Kidney glomerular epithelial cell (primary cell): ENCODE measurements around the gene PTCH1.

ENCODE experiments used
- DNase-seq: peaks from one replicate; lab custom pipeline; 2025; lab: John Stamatoyannopoulos, UW

The PTCH1 gene

GRCh38 chr9:95498641-95499040, 18.1 kb downstream of the PTCH1 start:
- DNase-seq: no peak

GRCh38 chr9:95497772-95498171, 19.0 kb downstream of the PTCH1 start:
- no peak for DNase-seq

DNA sequence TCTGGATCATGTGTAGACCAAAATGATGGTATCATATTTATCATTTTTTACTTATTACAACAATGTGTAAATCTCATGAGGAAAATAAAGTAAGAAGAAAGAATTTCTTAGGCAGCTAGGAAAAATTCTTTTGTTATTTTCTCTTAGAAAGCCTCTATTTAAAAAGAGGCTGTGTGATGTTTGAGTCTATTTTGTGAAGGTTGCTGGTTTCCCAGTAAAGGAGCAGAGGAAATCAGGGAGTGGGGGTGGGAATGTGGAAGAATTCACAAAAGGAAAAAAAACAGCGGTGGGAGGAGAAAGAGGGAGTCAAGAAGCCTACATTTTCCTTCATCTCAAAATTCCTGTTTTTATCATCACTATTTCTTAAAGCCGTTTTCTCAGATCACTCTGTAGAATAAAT, 20.1 kb downstream of the PTCH1 start:
- no peak for DNase-seq

DNA sequence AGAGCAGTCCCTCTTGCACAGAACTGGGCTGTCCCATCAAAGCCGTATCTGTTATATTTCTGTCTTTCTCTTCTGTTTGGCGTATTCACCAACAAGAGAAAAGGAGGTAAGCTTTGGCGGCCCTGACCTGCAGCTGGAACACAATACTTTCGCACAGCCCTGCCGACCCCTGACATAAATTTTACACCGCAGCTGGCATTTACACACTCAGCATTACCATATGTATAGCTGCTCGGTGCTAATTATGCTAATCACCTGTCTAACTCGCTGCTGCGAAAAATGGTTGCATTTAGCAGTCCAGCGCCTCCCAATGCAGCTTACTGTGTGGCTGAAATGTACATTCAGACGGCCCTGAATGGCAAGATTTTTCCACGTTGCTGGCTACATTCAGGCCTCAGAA, 20.8 kb downstream of the PTCH1 start:
- DNase-seq: no peak

- DNase-seq: no peak
These were observed 21.2 kb downstream of the PTCH1 start for GRCh38 chr9:95495529-95495928.

DNA sequence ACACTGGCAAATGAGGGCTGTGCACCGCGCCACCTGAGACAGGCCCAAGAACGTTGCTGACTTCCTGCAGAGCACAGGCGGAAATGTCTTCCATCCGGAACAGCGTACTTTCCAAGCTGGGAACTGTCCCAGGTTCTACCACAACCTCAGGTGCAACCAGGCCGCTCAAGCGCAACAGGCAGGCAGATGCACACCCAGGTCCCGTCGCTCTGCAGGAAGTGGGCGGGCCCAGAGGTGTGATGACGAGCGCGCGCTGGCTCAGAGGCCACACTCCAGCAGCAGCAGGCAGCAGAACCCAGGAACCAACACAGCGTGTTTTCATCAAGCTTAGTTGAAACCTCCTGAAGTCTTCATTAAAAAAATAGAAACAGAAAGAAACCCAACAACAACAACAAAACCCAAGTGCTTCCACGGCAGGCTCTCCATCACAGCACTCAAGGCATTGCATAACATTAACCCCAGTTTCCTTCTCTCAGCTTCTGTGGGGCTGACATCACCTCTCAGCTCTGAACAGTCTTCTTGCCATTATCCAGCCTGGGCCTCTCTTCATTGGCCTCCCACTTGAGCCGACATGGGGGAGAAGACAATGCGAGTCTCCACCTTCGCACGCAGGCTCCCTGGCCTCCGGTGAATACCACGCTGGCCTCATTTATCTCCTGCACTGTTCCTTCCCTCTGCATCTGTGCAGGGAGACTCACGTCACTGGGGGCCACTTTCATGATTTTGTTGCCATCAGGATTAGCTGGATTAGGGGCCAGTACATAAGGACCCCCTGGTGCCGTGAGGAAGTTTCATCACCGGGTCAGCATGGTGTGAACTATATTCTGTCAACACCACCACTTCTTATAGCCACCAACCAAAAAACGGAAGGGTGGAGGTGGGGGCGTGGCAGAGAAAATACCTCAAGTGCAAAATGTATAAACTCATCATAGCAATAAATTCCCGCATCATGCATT, 22.1 kb downstream of the PTCH1 start:
- peak; percentile 59 for DNase-seq

- no peak for DNase-seq
These were observed 22.8 kb downstream of the PTCH1 start for GRCh38 chr9:95494022-95494415.

- DNase-seq: no peak
These were observed 23.4 kb downstream of the PTCH1 start for GRCh38 chr9:95493402-95493801.

DNA sequence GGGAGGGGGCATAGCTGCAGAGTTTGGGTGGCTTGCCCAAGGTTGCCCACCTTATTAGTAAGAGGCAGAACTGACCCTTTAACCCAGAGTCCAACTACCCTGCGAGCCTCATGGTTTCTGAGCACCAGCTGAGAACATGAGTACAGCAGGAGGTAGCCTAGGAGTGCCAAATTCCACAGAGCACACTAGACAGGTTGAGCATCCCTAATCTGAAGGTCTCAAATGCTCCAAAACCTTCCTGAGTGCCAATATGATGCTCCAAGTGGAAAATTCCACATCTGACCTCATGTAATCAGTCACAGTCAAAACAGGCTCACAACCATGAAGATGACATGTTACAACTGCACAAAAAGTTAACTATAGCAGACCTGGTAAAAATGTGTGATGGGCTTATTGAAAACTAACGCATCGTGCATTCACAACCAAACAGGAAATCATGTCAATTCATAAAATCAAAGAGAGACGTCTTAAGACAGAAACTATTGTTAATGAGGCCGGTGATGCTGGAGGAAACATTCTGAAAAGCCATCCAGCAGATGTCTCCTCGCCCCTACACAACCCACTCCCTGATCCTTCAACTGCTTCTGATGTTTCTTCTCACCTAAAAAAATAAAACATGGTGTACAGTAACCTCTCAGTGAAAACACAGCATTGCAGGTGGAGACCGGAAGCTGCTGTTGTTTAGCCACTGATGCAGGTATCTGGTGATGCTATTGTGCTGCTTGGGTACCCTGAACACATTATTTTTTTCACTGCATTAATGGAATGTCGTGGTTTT, 25.0 kb downstream of the PTCH1 start:
- DNase-seq: no peak

DNA sequence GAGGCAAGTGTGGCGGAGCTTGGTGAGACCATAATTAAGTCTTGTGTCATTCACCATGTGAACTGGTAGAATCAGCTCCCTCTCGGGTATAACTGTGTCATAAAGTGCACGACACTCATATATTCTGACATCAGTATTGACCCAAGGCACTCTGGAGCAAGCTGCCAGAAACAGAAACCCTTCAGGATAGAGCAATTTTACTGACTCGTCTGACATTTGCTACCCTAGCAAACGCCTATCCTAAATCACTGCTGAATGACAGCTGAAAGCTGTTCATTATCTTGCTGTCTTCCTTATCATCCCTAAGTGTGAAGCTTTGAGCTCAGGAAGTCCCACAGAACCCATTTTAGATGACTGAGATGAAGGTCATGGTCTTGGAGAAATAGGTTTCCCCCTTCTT, 27.8 kb downstream of the PTCH1 start:
- no peak for DNase-seq

GRCh38 chr9:95486318-95486717, 30.5 kb downstream of the PTCH1 start:
- DNase-seq: no peak

- no peak for DNase-seq
These were observed 32.5 kb downstream of the PTCH1 start for GRCh38 chr9:95484225-95484624.

GRCh38 chr9:95483431-95483830, 33.3 kb downstream of the PTCH1 start:
- no peak for DNase-seq

DNA sequence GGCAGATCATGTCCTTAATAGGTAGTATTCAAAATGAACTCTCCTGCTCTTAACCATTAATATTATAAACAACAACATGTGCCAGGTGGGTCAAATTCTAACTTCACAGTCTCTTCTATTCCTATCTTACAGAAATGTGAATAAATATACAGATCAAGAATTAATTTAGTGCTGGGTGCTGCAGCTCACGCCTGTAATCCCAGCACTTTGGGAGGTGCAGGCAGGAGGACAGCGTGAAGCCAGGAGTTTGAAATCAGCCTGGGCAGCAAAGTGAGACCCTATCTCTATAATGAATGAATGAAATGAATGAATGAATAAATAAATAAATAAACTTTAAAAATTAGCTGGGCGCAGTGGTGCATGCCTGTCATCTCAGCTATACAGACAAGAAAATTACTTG, 34.1 kb downstream of the PTCH1 start:
- no peak for DNase-seq

DNA sequence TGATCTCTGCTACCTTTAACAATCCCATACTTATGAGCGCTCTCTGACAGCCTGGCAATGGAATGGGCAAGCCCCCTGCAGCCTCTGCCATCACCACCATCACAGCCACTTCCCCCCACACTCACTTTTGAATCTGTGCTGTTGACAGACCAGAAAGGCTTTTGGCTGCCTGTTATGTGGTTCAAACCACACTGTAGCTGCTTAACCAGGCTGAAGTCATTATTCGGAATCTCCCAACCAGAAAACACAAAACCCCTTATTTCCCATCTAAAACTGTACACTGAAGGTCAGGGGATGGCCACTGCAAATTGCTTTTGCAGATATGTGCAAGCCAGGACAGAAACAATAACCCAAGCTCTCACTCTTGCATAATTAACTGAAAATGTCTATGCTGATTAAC, 35.8 kb downstream of the PTCH1 start:
- no peak for DNase-seq

GRCh38 chr9:95480346-95480745, 36.4 kb downstream of the PTCH1 start:
- DNase-seq: no peak

DNA sequence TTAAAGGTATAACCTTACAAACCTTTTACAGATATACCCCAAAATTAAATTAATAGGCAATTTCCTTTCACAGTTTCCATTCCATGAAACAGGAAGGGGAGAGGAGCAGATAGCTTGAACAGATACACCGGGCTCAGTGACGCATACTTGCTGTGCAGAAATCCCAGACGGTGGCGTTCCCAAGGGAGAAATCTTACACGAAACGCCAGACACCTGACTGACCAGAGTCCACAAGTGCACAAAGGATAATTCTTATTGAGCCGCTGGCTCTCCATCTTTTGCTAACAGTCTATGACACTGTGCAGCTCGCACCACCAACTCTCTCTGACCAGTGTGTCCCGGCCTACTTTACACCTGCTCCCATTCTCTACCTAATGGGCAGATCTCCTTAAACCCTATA, 37.4 kb downstream of the PTCH1 start:
- DNase-seq: no peak

DNA sequence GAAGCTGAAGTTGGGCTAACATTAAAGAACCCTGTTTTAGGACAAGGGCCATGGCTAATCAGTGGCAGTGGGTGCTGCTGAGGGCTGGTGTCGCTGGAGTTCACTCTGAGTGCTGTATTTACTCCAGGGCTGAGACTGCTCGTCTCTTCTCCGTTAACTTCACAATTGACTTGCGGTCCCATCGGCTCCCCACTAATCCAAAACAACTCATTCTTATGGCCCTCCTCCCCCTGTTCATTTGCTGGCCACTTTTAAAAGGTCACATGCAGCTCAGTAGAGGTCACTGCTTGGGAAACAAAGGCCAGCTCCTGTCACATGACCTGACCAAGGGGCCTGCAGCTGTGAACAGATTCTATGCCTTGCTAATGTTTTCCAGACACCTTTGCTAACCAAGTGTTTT, 38.4 kb downstream of the PTCH1 start:
- no peak for DNase-seq

DNA sequence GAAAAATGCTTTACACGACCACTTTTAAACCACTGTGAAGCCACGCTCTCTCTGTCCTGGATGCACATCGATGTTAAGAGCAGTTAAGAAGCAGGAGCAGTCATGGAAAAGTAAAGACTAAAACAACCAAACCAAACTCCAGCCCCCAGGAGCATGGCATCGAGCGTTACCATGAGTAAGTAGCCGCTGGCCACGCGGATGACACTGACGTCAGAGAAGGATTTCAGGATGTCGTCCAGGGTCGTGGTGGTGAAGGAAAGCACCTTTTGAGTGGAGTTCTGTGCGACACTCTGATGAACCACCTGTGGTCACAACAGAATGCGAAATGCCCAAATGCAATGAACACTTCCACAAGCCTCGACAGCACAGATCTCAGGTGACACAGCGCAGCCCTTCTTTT, 38.9 kb downstream of the PTCH1 start:
- DNase-seq: no peak

- no peak for DNase-seq
These were observed 39.3 kb downstream of the PTCH1 start for GRCh38 chr9:95477441-95477840.

- no peak for DNase-seq
These were observed 48.0 kb downstream of the PTCH1 start for GRCh38 chr9:95468791-95469190.

DNA sequence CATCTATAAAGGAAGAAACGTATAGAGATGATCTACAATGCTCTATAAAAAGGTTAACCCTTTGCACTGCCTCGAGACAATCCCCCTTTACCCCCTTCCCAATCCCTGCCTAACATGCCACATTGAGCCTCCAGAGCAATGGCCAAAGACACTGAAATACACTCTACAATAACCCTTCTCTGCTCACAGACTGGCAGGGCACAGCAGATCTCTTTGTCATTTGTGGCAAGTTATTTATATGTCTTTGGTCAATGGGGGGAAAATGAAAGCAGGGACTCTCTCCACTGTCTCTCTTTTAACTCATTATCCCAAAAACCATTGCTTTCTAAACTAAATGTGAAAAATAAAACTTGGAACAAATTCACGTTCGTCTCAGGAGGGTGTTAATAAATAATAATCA, 51.7 kb downstream of the PTCH1 start:
- DNase-seq: no peak
